H1 (cell line): ENCODE data around the gene MYCBP2. TPM values are rescaled to one million over a fixed set of nuclear protein-coding genes. Genes with fewer than 3 reads are reported as not detected.

Experiments
- CTCF ChIA-PET: fragments of 300-600 bp; sonication (Branson Sonifier 250); formaldehyde crosslinking; loops from one replicate; lab custom pipeline; 2021; ENCODE audit not compliant: partially characterized antibody; lab: Charles Lee
- POLR2A ChIA-PET: fragments of 300-600 bp; sonication (Branson Sonifier 250); formaldehyde crosslinking; loops from one replicate; lab custom pipeline; 2021; ENCODE audit warnings: inconsistent platforms; ENCODE audit not compliant: partially characterized antibody; lab: Charles Lee
- DNase-seq, 2 experiments: peaks; one replicate each; pipeline versions ENCODE4 v3.0.0 to v3.0.0-alpha.2; 2010 to 2022; ENCODE audit warnings: low spot score in 2 of 2, low read depth in 1 of 2, mixed read lengths in 1 of 2
- FAIRE-seq: peaks from 2 replicates; lab custom pipeline; 2011; peaks lifted over from hg19 to GRCh38; lab: Jason Lieb, UNC
- H2AFZ ChIP-seq: 2 replicates; pipeline ENCODE4 v1.8.1; 2012; ENCODE audit warnings: low read length, inconsistent platforms
- H2AK5ac ChIP-seq: 2 replicates; pipeline ENCODE4 v1.6.1; 2013; ENCODE audit warnings: low read depth, low read length
- H2BK120ac ChIP-seq: replicated peaks from 2 replicates; pipeline ENCODE3; 2013; ENCODE audit warnings: low read depth, low read length, inconsistent platforms
- H2BK12ac ChIP-seq: 2 replicates; pipeline ENCODE4 v1.6.1; 2013; ENCODE audit warnings: low read depth, low read length
- H2BK15ac ChIP-seq: 2 replicates; pipeline ENCODE4 v1.6.1; 2013; ENCODE audit warnings: low read length
- H2BK20ac ChIP-seq: 2 replicates; pipeline ENCODE4 v1.6.1; 2013; ENCODE audit warnings: low read length
- H2BK5ac ChIP-seq: 2 replicates; pipeline ENCODE4 v1.6.1; 2013; ENCODE audit warnings: low read depth, low read length
- H3K14ac ChIP-seq: 2 replicates; pipeline ENCODE4 v1.6.1; 2013; ENCODE audit warnings: inconsistent platforms; ENCODE audit not compliant: insufficient read length
- H3K18ac ChIP-seq: 2 replicates; pipeline ENCODE4 v1.6.1; 2013; ENCODE audit warnings: low read length; ENCODE audit errors: extremely low read depth
- H3K23ac ChIP-seq: 2 replicates; pipeline ENCODE4 v1.6.1; 2013; ENCODE audit warnings: inconsistent platforms; ENCODE audit not compliant: insufficient read length
- H3K23me2 ChIP-seq: 2 replicates; pipeline ENCODE4 v1.6.1; 2013; ENCODE audit warnings: low read depth, low read length
- H3K27ac ChIP-seq: 2 replicates; pipeline ENCODE4 v1.6.1; 2011; ENCODE audit warnings: low read depth, low read length, inconsistent platforms
- H3K27me3 ChIP-seq, 4 experiments: replicated peaks in 1 of 4; 1 replicate in 1 of 4; 2 replicates in 3 of 4; pipeline versions ENCODE4 v1.6.1 to v1.8.1; 2011 to 2013; ENCODE audit warnings: low read length in 3 of 4, mild to moderate bottlenecking in 3 of 4, inconsistent platforms in 2 of 4, mixed read lengths in 2 of 4, moderate library complexity in 1 of 4; ENCODE audit not compliant: control insufficient read depth in 3 of 4, insufficient read depth in 3 of 4; ENCODE audit errors: extremely low read depth in 1 of 4
- H3K36me3 ChIP-seq, 4 experiments: 2 replicates each; pipeline versions ENCODE4 v1.6.1 to v1.8.1; 2011 to 2013; ENCODE audit warnings: mild to moderate bottlenecking in 4 of 4, low read length in 3 of 4, moderate library complexity in 2 of 4, control low read depth in 1 of 4, inconsistent platforms in 1 of 4; ENCODE audit not compliant: insufficient read depth in 4 of 4, control insufficient read depth in 2 of 4
- H3K4ac ChIP-seq: replicated peaks from 2 replicates; pipeline ENCODE3; 2013; ENCODE audit warnings: low read length, low read depth, mixed read lengths, inconsistent platforms; ENCODE audit not compliant: insufficient read length
- H3K4me1 ChIP-seq, 4 experiments: replicated peaks in 1 of 4; 1 replicate in 1 of 4; 2 replicates in 3 of 4; pipeline versions ENCODE4 v1.6.1 to v1.8.1; 2011 to 2013; ENCODE audit warnings: low read length in 3 of 4, inconsistent platforms in 2 of 4, mixed read lengths in 1 of 4; ENCODE audit not compliant: insufficient read depth in 4 of 4, control insufficient read depth in 3 of 4
- H3K4me2 ChIP-seq, 2 experiments: 2 replicates each; pipeline versions ENCODE4 v1.6.1 to v1.8.1; 2011 to 2013; ENCODE audit warnings: low read depth in 2 of 2, low read length in 2 of 2, control low read depth in 1 of 2, inconsistent platforms in 1 of 2, mild to moderate bottlenecking in 1 of 2; ENCODE audit not compliant: insufficient read depth in 1 of 2
- H3K4me3 ChIP-seq, 4 experiments: fragments of 200-600, 300-600 bp in 1 of 4; sonication (generic), shearing (Covaris generic), sonication (Bioruptor Twin) in 1 of 4; 2 replicates each; pipeline versions ENCODE4 v1.5.1 to v1.8.1; 2011 to 2016; ENCODE audit warnings: low read length in 4 of 4, low read depth in 3 of 4, control low read depth in 2 of 4, inconsistent platforms in 2 of 4, mild to moderate bottlenecking in 2 of 4, mixed read lengths in 1 of 4, moderate library complexity in 1 of 4; ENCODE audit not compliant: insufficient read depth in 2 of 4; ENCODE audit errors: extremely low read depth in 1 of 4
- H3K56ac ChIP-seq: replicated peaks from 2 replicates; pipeline ENCODE3; 2013; ENCODE audit warnings: low read depth, mild to moderate bottlenecking, mixed read lengths, low read length, inconsistent platforms; ENCODE audit not compliant: insufficient read length
- H3K79me1 ChIP-seq: 2 replicates; pipeline ENCODE4 v1.6.1; 2013; ENCODE audit warnings: low read depth, low read length, control low read depth
- H3K79me2 ChIP-seq, 2 experiments: 2 replicates each; pipeline versions ENCODE4 v1.6.1 to v1.8.1; 2012 to 2013; ENCODE audit warnings: low read length in 2 of 2, mild to moderate bottlenecking in 2 of 2, inconsistent platforms in 1 of 2; ENCODE audit not compliant: insufficient read depth in 2 of 2, control insufficient read depth in 1 of 2
- H3K9ac ChIP-seq, 4 experiments: replicated peaks in 1 of 4; 1 replicate in 1 of 4; 2 replicates in 3 of 4; pipeline versions ENCODE4 v1.6.1 to v1.8.1; 2011 to 2013; ENCODE audit warnings: low read depth in 3 of 4, low read length in 3 of 4, control low read depth in 2 of 4, mild to moderate bottlenecking in 2 of 4, moderate library complexity in 2 of 4, inconsistent platforms in 1 of 4; ENCODE audit errors: extremely low read depth in 1 of 4
- H3K9me3 ChIP-seq, 2 experiments: 2 replicates each; pipeline versions ENCODE4 v1.6.1 to v1.8.1; 2012 to 2013; ENCODE audit warnings: mild to moderate bottlenecking in 2 of 2, moderate library complexity in 2 of 2, control low read depth in 1 of 2, inconsistent platforms in 1 of 2, low read depth in 1 of 2, low read length in 1 of 2, mixed read lengths in 1 of 2; ENCODE audit not compliant: insufficient read depth in 2 of 2
- H4K20me1 ChIP-seq, 2 experiments: replicated peaks in 1 of 2; 2 replicates each; pipeline versions ENCODE3 to v1.8.1; 2011 to 2013; ENCODE audit warnings: inconsistent platforms in 2 of 2, low read length in 2 of 2, mild to moderate bottlenecking in 1 of 2; ENCODE audit not compliant: insufficient read depth in 2 of 2, control insufficient read depth in 1 of 2
- H4K5ac ChIP-seq: 2 replicates; pipeline ENCODE4 v1.6.1; 2013; ENCODE audit warnings: low read length, low read depth, mixed read lengths, inconsistent platforms; ENCODE audit not compliant: insufficient read length
- H4K8ac ChIP-seq: 2 replicates; pipeline ENCODE4 v1.8.0; 2013; ENCODE audit warnings: mild to moderate bottlenecking, moderate library complexity, low read length, inconsistent platforms; ENCODE audit not compliant: insufficient read depth; ENCODE audit errors: extremely low read depth
- H4K91ac ChIP-seq: replicated peaks from 2 replicates; pipeline ENCODE3; 2013; ENCODE audit warnings: low read length, mixed read lengths, inconsistent platforms; ENCODE audit not compliant: insufficient read length
- CBX8 ChIP-seq: fragments of 300-800, 300-1000 bp; sonication (generic); IDR thresholded peaks from 2 replicates; pipeline ENCODE4 v1.7.1; 2016; ENCODE audit warnings: low read depth, low read length, borderline replicate concordance
- CHD1 ChIP-seq: IDR thresholded peaks from 2 replicates; pipeline ENCODE4 v1.6.1; 2012; ENCODE audit warnings: low read depth, low read length, improper control_type of control experiment
- CREB1 ChIP-seq: IDR thresholded peaks from 2 replicates; pipeline ENCODE4 v1.6.1; 2012; ENCODE audit warnings: inconsistent platforms
- GTF2F1 ChIP-seq: IDR thresholded peaks from 2 replicates; pipeline ENCODE4 v1.6.1; 2012; ENCODE audit warnings: low read depth, low read length, improper control_type of control experiment, borderline replicate concordance
- JUN ChIP-seq: IDR thresholded peaks from 2 replicates; pipeline ENCODE4 v1.6.1; 2011; ENCODE audit warnings: low read depth, mild to moderate bottlenecking, improper control_type of control experiment, low read length
- KDM1A ChIP-seq: fragments of 200-600, 300-600 bp; sonication (generic); IDR thresholded peaks from 2 replicates; pipeline ENCODE4 v1.7.1; 2016; ENCODE audit warnings: mild to moderate bottlenecking, low read length, borderline replicate concordance
- KDM4A ChIP-seq: IDR thresholded peaks from one replicate; pipeline ENCODE4 v1.7.1; 2012; ENCODE audit warnings: low read depth, mild to moderate bottlenecking, moderate library complexity, low read length, inconsistent platforms; ENCODE audit not compliant: severe bottlenecking
- KDM5A ChIP-seq: fragments of 200-600 bp; IDR thresholded peaks from 2 replicates; pipeline ENCODE4 v1.7.1; 2012; ENCODE audit warnings: mild to moderate bottlenecking, low read length, inconsistent platforms, mixed read lengths
- MAX ChIP-seq: IDR thresholded peaks from 2 replicates; pipeline ENCODE4 v1.6.1; 2012; ENCODE audit warnings: inconsistent platforms
- SIX5 ChIP-seq: IDR thresholded peaks from 2 replicates; pipeline ENCODE4 v1.6.1; 2011; ENCODE audit warnings: mild to moderate bottlenecking, low read depth, low read length
- TAF7 ChIP-seq: optimal IDR thresholded peaks from 2 replicates; pipeline ENCODE3; 2011; ENCODE audit warnings: low read depth, mild to moderate bottlenecking, inconsistent platforms, low read length, moderate library complexity, borderline replicate concordance
- TCF12 ChIP-seq: IDR thresholded peaks from 2 replicates; pipeline ENCODE4 v1.6.1; 2011; ENCODE audit warnings: low read depth, mild to moderate bottlenecking, low read length
- WGBS, 2 experiments: shearing (Covaris generic) in 1 of 2; methylation state at CpG; one replicate each; pipeline versions ENCODE4 v1.1.6 to v1.1.7; 2013 to 2015; ENCODE audit warnings: low lambda C conversion rate in 2 of 2, mixed read lengths in 2 of 2, inconsistent platforms in 1 of 2, low coverage in 1 of 2, missing lambda C conversion rate in 1 of 2; ENCODE audit not compliant: insufficient replicate concordance in 2 of 2, insufficient coverage in 1 of 2, insufficient read length in 1 of 2; ENCODE audit errors: extremely low coverage in 1 of 2, missing lambda C conversion rate in 1 of 2; 5-methylcytosine and 5-hydroxymethylcytosine counted together
- polyA plus RNA-seq, 7 experiments: library from polyadenylated mRNA; depleted of rRNA in 3 of 7; stranded (reverse) in 5 of 7; unstranded in 2 of 7; fragments of >200 nt in 5 of 7; fragments of 200-250 nt in 2 of 7; gene quantifications; 1 replicate in 5 of 7; 2 replicates in 1 of 7; 4 replicates in 1 of 7; pipeline versions ENCODE4 v1.2.1 to v1.2.3, GENCODE V29; 2011 to 2013; ENCODE audit warnings: missing spikeins in 2 of 7, mixed read lengths in 2 of 7
- total RNA-seq: library from RNA; stranded (reverse); fragmentation: NEBNext Ultra II Directional; extraction: Animal tissue kit (Norgen Biotek cat#: 25700); gene quantifications from 2 replicates; pipeline ENCODE4 v1.2.1, GENCODE V29; 2021
- TF ChIP-seq, protein P1 (sequence below): IDR thresholded peaks from 2 replicates; pipeline ENCODE4 v1.6.1; 2011; ENCODE audit warnings: low read depth, mild to moderate bottlenecking, low read length; ENCODE audit not compliant: insufficient read depth

MYCBP2 gene
- total and polyA plus RNA-seq, 2 of the 8 experiments (the other 6 are each of a cell fraction or from before 2014, with no cell fraction given), result 19.0 to 52.1 TPM

- DNase-seq (no peak), FAIRE-seq (no peak)
- no peak overlapping the region for H4K5ac ChIP-seq
- POLR2A ChIA-PET, result interaction anchor here (0.9 to 1.6 kb wide), 5 partner anchors 9 to 24 kb away, joined by 3 to 8 read pairs (median 4); partner anchors contain the start of genes CLN5 and FBXL3
- no peaks in the 10 kb centered on the region for H4K20me1 ChIP-seq
- H3K27ac ChIP-seq, result no peak overlapping the region
- no peaks in the 10 kb centered on the region for H3K27me3 ChIP-seq
- H4K8ac ChIP-seq, result no peak overlapping the region
- no peak overlapping the region for H2BK120ac ChIP-seq
- H4K91ac ChIP-seq, result no peak overlapping the region
- no peak overlapping the region for H2AFZ ChIP-seq
- no peak overlapping the region for H2BK15ac ChIP-seq
- H3K4ac ChIP-seq, result no peak overlapping the region
- 91% methylated on average over 4 of the region's 4 CpGs; no CpG with 5 or more reads in 1 of the 2 experiments for WGBS, 2 experiments
- H3K79me1 ChIP-seq, result no peaks in the 10 kb centered on the region; the same call in 1 of the 2 replicates
- peaks cover 3 to 20% (median 8%) of the 10 kb centered on the region in 4 experiments; a peak in 7 of 8 replicates for H3K36me3 ChIP-seq
- no peak overlapping the region for H2BK20ac ChIP-seq
- no peak overlapping the region for H3K18ac ChIP-seq
- no peak overlapping the region for H3K14ac ChIP-seq
- H3K23me2 ChIP-seq, result no peaks in the 10 kb centered on the region
- no peak overlapping the region for H3K56ac ChIP-seq
- H2BK12ac ChIP-seq, result no peak overlapping the region
- H3K4me1 ChIP-seq, result no peaks in the 10 kb centered on the region
- no peak overlapping the region for H2AK5ac ChIP-seq
- H3K23ac ChIP-seq, result no peak overlapping the region
- no peak overlapping the region for H3K4me2 ChIP-seq
- H2BK5ac ChIP-seq, result no peak overlapping the region
- H3K9ac ChIP-seq, result no peak overlapping the region
- H3K9me3 ChIP-seq, result no peaks in the 10 kb centered on the region
- H3K4me3 ChIP-seq, result no peak overlapping the region
- CTCF ChIA-PET, result interaction anchor here (0.7 to 4.7 kb wide), 16 partner anchors 9 to 1310 kb away, joined by 3 to 26 read pairs (median 3); partner anchors contain the start of gene CLN5
- H3K79me2 ChIP-seq, result no peaks in the 10 kb centered on the region
- no peak for TF ChIP-seq KDM1A
- no peak for TF ChIP-seq KDM4A
- no peak for TF ChIP-seq JUN
- TF ChIP-seq, protein P1, sequence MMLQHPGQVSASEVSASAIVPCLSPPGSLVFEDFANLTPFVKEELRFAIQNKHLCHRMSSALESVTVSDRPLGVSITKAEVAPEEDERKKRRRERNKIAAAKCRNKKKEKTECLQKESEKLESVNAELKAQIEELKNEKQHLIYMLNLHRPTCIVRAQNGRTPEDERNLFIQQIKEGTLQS, result no peak
- TF ChIP-seq TAF7, result no peak
- TF ChIP-seq TCF12, result no peak
- TF ChIP-seq GTF2F1, result no peak
- no peak for TF ChIP-seq MAX
- no peak for TF ChIP-seq CREB1
- no peak for TF ChIP-seq KDM5A
- no peak for TF ChIP-seq CHD1
- no peak for TF ChIP-seq CBX8
- no peak for TF ChIP-seq SIX5
Observed at GRCh38 chr13:77001963-77002587, 324.8 kb downstream of the MYCBP2 start.
